Measurements from ENCODE around the gene NPRL2. TPM values are rescaled to one million over a fixed set of nuclear protein-coding genes. Genes with fewer than 3 reads are reported as not detected.

Gene NPRL2
- total and polyA plus RNA-seq, 9 of the 15 experiments (the other 6 are each of a cell fraction or from before 2014, with no cell fraction given): 17.4 to 40.4 (median 24.4) TPM

- TF ChIP-seq TRIM25 (IDR thresholded peaks at IDR 0.05; ENCODE audit: borderline replicate concordance) (no peak), BRF2 (IDR thresholded peaks at IDR 0.05; ENCODE audit: borderline replicate concordance, insufficient read depth, insufficient read length) (no peak), PCBP2 (IDR thresholded peaks at IDR 0.05; ENCODE audit: low read depth, low read length, poor library complexity, severe bottlenecking) (no peak), HIVEP1 (CRISPR knock-in tag; IDR thresholded peaks at IDR 0.05) (no peak), PURB (CRISPR knock-in tag; IDR thresholded peaks at IDR 0.05; ENCODE audit: low read depth) (no peak), CHD1 (IDR thresholded peaks at IDR 0.05; ENCODE audit: low read length) (no peak), SETDB1 (IDR thresholded peaks at IDR 0.05; ENCODE audit: low read length) (no peak)
Measured at GRCh38 chr3:50383750-50384149, 33.2 kb upstream of the NPRL2 start (continued).

GRCh38 chr3:50382722-50383121 is 32.1 kb upstream of the NPRL2 start:
- no peak overlapping the region for H3K4me3 ChIP-seq
- no peak overlapping the region for H3K9ac ChIP-seq (ENCODE audit: insufficient read depth in 1 of 2, low read depth in 2 of 2, low read length in 2 of 2)
- no peaks in the 10 kb centered on the region for H4K20me1 ChIP-seq (replicated peaks; ENCODE audit: control insufficient read depth, insufficient read depth, low read length)
- no TSS peak for BruUV-seq (replicated peaks)
- H3K79me2 ChIP-seq (ENCODE audit: control insufficient read depth, insufficient read depth, low read length): no peaks in the 10 kb centered on the region
- POLR2A ChIA-PET: interaction anchor here (0.6 to 1.2 kb wide), 2 partner anchors 10 to 13 kb away, joined by 3 read pairs; no protein-coding TSS in a partner anchor
- no peak overlapping the region for H3K4me2 ChIP-seq (ENCODE audit: insufficient read depth, low read length)
- H3K36me3 ChIP-seq (ENCODE audit: control insufficient read depth, insufficient read depth, low read length): no peaks in the 10 kb centered on the region
- no peak for DNase-seq (ENCODE audit: extremely low read depth in 1 of 4, low spot score in 3 of 4)
- no peak overlapping the region for H2AFZ ChIP-seq (ENCODE audit: low read depth, low read length)
- 38% methylated on average over 11 of the region's 12 CpGs for WGBS (ENCODE audit: insufficient coverage, low coverage, missing lambda C conversion rate)
- H3K27ac ChIP-seq (ENCODE audit: extremely low read depth, low read depth, low read length): no peak overlapping the region
- H3K9me1 ChIP-seq (ENCODE audit: control insufficient read depth, insufficient read depth, low read length): no peaks in the 10 kb centered on the region
- intact Hi-C loops (cut with micrococcal nuclease) (no loop called here), in situ Hi-C loops (cut with MboI) (no loop called here)
- peaks cover 0 to 51% of the 10 kb centered on the region in 2 experiments; a peak in 4 of 5 replicates for H3K27me3 ChIP-seq (ENCODE audit: control insufficient read depth in 2 of 2, insufficient read depth in 2 of 2, low read length in 2 of 2)
- CTCF ChIA-PET (ENCODE audit: low intra/inter-chr PET ratio): no interaction called here
- ATAC-seq: no peak
- H3K9me3 ChIP-seq (replicated peaks; ENCODE audit: control insufficient read depth, insufficient read depth, low read depth, low read length): no peaks in the 10 kb centered on the region
- no peak for TF ChIP-seq PTRF (tag; IDR thresholded peaks at IDR 0.05)
- peaks cover 0 to 26% of the 10 kb centered on the region in 2 experiments; a peak in 3 of 5 replicates for H3K4me1 ChIP-seq (replicated peaks in 1 of 2; ENCODE audit: control insufficient read depth in 2 of 2, insufficient read depth in 2 of 2, low read length in 2 of 2)
- FAIRE-seq: no peak

All from K562 (cell line).